ENCODE data around the gene CADPS. TPM values are rescaled to one million over a fixed set of nuclear protein-coding genes. Genes with fewer than 3 reads are reported as not detected.
A peak's percentile ranks its signal among the peaks of the same experiment; 100 is the strongest.

The CADPS gene
- 4.8 TPM for polyA plus RNA-seq (2013, experiment 1 of 2; ENCODE audit: insufficient read length)
- polyA plus RNA-seq (2013, experiment 2 of 2; ENCODE audit: insufficient read length): 6.1 TPM

DNA sequence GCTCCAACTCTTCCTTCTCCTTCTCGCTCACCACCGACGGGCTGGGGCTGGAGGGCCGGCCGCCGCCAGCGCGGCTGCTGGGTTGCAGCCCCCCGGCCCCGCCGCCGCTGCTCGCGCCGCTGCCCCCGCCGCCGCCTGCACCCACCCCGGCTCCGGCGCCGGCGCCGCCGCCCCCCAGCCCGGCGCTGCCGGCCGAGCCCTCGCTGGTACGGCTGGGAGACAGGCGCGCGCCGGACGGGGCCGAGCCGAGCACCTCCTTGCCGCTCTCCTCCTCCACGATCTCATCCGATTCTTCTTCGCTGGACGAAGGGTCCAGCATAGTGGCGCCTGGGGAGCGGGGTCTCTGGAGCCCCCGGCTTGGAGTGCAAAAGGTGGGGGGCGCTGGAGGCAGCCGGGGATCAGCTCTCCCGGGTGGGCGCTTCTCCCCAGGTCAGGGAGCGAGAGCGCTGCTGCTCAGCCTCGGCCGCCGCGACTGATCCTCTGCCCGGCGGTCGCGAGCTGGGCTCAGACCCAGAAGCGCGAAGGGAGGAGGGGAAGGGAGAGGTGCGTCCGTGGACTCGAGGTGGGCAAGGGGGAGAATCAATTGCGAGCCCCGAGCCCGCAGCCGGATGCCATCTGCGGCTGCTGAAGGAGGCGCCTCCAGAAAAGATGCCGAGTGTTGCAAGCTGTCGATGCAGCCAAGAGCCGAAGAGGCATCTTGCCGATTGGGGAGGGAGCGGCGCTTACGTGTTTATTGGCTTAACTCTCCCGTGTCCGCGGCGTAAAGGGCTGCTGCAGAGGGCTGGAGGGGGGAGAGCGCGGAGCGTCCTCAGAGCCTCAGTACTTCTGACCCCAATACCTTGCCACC, at the start of gene CADPS:
Gene CADPS (minus strand): TSS at position 706 of the 847 bp plus-strand sequence. CDS start 387 bp downstream, at position 319.
- peak; percentile 41 for DNase-seq

- no peak for DNase-seq
Measured at GRCh38 chr3:62923066-62923465, 47.9 kb upstream of the CADPS start.

DNA sequence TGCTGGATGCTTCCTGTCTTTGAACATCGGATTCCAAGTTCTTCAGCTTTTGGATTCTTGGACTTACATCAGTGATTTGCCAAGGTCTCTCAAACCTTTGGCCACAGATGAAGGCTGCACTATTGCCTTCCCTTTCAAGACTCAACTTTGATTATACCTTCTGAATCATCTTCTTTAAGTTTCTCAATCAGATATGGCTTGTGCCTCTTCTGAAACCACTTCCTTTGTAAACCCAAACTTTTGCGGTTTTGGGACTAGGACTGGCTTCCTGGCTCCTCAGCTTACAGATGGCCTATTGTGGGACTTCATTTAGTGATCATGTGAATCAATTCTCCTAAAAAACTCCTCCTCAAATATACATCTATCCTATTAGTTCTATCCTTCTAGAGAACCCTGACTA, 47.1 kb upstream of the CADPS start:
- DNase-seq: peak; percentile 18

DNA sequence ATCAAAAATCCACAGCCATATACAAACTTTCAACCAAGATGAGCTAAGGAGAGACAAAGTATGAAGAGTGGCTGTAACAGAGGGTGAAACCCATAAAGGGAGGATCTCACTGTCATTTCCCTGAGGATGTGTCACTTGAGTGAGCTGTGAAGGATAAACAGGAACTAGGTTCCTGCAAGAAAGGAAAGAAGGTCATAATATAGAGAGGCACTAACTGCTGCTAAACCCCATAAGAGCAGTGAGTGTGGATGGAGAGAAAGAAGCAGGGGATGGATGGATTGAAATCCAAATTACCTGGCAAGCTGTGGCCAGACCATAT, 45.2 kb upstream of the CADPS start:
- no peak for DNase-seq

DNA sequence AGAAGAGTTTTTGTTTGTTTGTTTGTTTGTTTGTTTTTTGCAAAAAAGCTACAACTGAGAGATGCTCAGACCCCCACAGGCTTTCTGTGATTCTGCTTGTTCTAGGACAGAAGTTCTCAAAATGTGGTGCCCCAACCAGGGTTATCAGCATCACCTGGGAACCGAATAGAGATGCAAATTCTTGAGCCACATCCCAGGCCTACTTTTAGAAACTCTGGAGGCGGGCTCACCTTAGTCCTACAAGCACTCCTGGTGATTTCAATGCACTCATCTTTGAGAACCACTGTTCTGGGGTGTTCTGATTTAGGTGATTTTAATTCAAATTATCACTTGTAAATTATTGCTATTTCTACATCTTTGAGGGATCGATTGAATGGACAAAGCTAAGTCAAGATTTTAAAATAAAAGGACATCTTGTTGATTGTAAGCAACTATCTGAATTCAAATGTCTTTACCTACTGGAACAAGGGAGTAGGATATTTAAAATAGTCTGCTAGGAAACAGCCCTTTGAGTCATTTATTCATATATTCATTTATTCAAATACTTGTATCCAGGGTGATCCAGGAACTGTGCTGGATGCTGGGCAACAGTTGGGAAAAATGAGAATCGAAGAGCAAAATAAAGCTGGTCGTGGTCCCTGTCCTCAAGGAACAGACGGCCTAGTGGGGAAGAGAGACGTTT, 44.7 kb upstream of the CADPS start:
- no peak for DNase-seq

GRCh38 chr3:62918777-62919176, 43.6 kb upstream of the CADPS start:
- no peak for DNase-seq

DNA sequence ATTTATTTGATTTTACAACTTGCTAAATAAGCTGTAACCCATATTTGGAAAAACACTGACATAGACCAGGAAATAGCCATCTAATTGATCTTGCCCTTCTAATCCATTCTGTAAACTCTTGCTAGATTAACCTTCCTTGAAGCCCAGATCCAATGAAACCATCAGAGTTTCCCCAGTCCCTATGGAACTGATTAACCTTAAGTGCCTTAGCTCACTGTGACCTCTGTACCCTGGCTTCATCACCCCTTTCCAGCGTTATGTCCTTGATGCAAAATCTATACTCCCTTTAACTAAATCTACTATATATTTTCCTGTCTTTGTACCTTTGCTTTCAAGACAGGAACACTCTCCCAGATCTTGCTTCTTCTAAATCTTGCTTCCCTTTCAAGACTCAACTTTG, 42.9 kb upstream of the CADPS start:
- DNase-seq: no peak

DNA sequence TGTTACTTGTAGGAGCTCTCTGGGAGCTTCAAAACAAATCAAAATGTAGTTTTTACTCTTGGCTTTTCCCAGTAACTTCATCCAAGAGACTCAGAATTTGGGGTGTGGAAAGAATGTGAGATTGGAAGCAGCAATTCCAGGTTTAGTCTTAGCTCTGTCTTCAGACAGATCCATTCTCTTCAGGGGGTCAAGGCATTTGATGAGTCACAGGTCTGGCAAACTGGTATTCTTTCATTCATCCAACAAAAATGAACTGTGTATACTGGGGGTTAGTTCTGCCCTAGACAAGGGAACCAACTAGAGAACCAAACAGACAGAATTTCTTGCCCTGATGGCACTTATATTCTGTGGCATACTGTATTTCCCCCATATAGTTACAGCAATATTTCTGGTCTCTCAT, 36.3 kb upstream of the CADPS start:
- DNase-seq: peak; percentile 52

DNA sequence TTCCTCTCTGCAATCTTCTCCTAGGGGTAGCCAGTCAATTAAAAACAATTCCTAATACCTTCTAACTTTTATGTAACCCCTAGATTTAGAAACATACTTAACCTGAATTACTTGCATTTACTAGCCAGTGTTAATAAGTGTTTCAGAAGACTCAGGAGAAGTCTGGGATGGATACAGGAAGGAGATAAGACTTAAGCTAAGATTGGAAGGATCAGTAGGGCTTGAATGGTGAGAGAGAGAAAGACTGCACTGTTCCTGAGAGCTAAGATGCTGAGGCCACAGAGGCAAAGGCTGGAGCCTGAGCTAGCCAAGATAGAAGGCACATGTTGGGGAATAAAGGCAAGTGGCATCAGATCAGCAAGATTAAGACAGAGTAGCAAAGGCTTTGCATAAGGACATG, 30.1 kb upstream of the CADPS start:
- DNase-seq: no peak

DNA sequence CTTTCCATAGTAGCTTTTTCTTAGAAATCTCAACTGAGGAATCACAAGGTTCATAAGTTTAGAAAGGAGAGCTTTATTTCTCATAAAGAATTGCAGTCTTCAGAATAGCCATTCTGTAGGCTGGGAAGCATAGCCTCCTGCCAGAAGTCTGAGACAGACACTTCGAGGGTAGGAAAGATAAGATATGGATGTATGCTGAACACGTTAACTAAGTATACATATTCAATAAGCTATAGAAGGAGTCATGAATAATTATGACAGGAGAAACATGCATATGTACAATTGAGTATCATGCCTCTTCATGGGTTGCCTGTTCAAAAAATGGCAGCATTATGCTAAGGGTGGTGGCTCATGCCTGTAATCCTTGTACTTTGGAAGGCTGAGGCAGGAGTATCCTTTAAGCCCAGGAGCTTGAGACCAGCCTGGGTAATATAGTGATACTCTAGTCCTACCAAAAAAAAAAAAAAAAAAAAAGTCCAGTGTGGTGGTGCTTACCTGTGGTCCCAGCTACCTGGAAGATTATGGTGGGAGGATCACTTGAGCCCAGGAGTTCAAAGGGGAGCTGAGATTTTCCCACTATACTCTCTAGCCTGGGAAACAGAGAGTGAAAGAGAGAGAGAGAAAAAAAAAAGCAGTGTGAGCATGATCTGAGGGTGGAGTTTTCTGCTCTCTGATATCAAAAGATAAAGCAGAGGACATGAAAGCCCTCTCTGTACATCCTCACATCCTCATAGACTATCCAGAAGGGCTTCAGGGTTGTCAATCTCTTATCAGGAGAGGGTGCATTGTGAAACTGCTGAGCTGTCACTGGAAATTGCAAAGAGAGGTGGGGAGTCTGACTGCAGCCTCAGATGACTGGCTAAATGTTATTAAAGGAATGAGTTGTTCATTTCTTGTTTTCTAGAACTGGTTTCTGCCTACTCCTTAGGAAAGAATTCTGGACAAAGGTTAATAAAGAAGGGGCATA, 23.6 kb upstream of the CADPS start:
- no peak for DNase-seq

GRCh38 chr3:62895901-62896300, 20.7 kb upstream of the CADPS start:
- DNase-seq: no peak

DNA sequence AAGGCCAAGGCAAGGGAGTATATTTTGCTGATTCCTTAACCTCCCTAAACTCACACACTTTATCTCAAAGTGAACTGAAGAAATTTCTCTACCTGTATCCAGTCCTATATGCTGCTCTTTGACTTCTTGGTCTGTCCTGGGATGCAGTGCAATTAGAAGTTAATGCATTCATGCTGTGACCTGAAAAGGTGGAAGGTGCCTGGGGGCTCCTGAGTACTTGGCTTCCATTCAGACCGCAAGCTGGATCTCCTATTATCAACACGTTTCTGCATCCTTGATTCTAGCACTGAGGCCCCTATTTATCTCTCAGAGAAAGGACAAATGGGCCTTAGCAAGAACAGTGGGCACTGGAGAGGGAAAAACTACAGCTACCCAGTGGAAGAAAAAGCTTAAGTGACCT, 17.7 kb upstream of the CADPS start:
- DNase-seq: no peak

- DNase-seq: no peak
Measured at GRCh38 chr3:62892045-62892444, 16.8 kb upstream of the CADPS start.

DNA sequence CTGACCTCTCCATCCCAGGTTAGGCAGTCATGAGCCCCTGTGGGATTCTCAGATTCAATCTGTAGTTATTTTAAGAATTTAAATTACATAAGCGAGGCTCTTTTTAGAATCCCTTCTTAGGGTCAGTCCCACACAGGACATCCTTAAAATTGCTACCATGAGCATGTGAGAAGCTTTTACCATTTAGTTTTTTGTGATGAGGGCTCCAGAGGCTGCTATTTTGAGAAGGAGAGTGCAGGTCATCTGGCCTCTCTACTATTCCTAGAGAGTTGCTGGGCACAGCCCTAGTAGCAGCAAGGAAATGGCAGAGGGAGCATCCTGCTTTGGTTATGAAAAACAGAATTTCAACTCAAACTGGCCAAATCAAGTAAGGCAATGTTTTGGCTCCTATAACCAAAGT, 13.6 kb upstream of the CADPS start:
- DNase-seq: no peak

GRCh38 chr3:62888180-62888579, 13.0 kb upstream of the CADPS start:
- DNase-seq: no peak

DNA sequence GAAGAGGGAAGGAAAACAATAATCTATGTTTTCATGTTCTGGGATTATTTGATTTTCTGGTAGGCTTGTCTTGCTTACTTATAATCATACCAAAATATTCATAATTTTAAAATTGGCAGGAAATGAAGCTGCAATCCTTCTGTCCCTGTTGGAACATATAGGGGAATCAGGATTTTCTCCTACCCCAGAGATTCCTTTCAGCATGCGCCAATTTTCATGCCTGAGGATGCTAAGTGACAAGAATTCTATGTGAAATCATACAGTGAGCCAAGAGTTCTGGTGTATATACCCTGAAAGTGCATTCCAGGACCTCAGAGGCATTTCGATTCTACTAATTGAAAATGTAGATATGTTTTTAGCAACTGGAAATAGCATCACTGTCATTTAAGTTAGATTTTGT, 9.9 kb upstream of the CADPS start:
- no peak for DNase-seq

DNA sequence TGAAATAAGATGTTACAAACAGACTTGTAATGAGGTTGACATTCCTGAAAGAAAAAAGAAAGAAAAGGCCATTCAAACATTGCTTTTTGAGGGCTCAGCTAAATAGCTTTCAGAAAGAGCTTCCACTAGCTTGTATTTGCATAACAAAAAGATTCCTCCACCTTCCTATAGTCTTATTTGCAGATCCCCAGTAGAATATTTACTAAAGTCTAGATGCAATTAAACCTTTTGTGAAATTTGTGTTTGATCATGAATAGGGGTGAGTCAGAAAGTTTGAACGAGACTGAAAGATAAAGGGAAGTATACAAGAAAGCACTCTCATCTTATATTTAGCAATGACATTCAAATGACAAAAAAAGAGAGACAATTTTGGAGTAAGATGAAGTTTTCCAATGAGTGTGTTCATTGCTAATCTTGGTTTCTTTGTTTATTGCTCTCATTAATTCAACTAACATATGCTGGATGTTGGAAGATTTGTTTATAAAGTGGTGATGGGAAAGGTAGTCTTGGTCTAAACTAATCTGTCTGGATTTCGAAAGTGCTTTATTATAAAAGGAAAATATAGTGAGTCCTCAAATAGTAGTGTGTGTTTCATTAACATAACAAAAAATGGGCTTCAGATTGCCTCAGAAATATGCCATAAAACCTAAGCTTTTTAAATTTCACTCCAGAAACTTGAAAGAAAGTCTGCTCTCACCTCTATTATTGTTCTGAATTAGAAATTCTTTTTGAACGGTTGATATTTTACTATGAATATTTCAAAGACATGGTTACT, 9.1 kb upstream of the CADPS start:
- no peak for DNase-seq

- no peak for DNase-seq
Measured at GRCh38 chr3:62882676-62883200, 7.5 kb upstream of the CADPS start.

- peak; percentile 60 for DNase-seq
Measured at GRCh38 chr3:62876064-62876463, 848 bp upstream of the CADPS start.

DNA sequence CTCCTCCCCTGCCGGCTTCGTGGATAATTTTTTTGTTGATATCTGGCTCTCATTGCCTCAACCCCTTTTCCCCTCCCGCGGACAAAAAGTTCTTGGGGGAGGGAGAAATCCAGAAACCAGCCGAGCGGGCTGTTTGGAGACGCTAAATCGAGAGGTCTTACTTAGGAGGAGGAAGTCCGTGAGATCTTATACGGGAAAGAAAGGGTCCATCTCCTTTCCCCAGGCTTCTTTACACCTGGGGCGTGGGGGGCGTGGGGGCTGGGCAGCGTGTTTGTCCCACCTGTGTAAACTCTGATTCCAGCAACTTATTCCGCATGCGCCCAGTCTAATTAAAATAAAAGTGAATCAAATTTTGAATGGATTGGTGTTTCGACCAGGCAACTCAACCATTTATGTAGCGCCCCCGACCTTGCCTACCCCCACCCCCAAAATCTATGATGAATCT, 364 bp upstream of the CADPS start:
- no peak for DNase-seq
